Fibroblast of lung (primary cell): Measurements from ENCODE around the gene CCL2.

Experiments used
- CTCF ChIP-seq, 2 donors: IDR thresholded peaks in 1 of 2; conservative IDR thresholded peaks in 1 of 2; 1 replicate in 1 of 2; 2 replicates in 1 of 2; pipeline ENCODE4 v1.5.1; 2011 to 2012; ENCODE audit warnings: low read length in 2 of 2, control low read depth in 1 of 2, inconsistent platforms in 1 of 2, low read depth in 1 of 2, mild to moderate bottlenecking in 1 of 2
- EZH2 ChIP-seq: IDR thresholded peaks from 2 replicates; pipeline ENCODE4 v1.5.1; 2012; ENCODE audit warnings: low read length, control low read depth, mild to moderate bottlenecking; ENCODE audit errors: missing control alignments

GRCh38 chr17:34275881-34276280, 20.8 kb downstream of the CCL2 start:
- TF ChIP-seq CTCF (conservative IDR thresholded peaks at IDR 0.05 in 1 of 2, IDR thresholded peaks at IDR 0.05 in 1 of 2; ENCODE audit: low read depth in 1 of 2, low read length in 2 of 2) (no peak), EZH2 (no peak)
